ENCODE measurements around the gene SLC39A9.

- no peak for TF ChIP-seq ZNF70 (CRISPR knock-in tag; IDR thresholded peaks at IDR 0.05)
- TF ChIP-seq OSR1 (CRISPR knock-in tag; IDR thresholded peaks at IDR 0.05), result no peak
- TF ChIP-seq PPARA (CRISPR knock-in tag; IDR thresholded peaks at IDR 0.05; ENCODE audit: borderline replicate concordance), result no peak
Measured at GRCh38 chr14:69506241-69506595, 107.7 kb downstream of the SLC39A9 start.

All from SK-N-SH treated with all-trans-retinoic acid at 6 μM for 48 hours (cell line).